ENCODE measurements around the gene TP73. TPM values are rescaled to one million over a fixed set of nuclear protein-coding genes. Genes with fewer than 3 reads are reported as not detected.

The TP73 gene
- total RNA-seq, 2 experiments from 2014 or later, result not detected

GRCh38 chr1:3646596-3646995, 5.7 kb upstream of the TP73 start:
- intact Hi-C loops (cut with DNase I, micrococcal nuclease), result loop anchor here in 1 of 2 experiments (5.0 kb wide), 1 partner anchor 76 kb away; no protein-coding TSS in a partner anchor
- POLR2A ChIA-PET, result no interaction called here
- CTCF ChIA-PET, result interaction anchor here (1.5 kb wide), 1 partner anchor 28 kb away, joined by 4 read pairs; no protein-coding TSS in a partner anchor

GRCh38 chr1:3649342-3650247, 2.7 kb upstream of the TP73 start, which contains the start of gene WRAP73:
TSS of gene WRAP73 (minus strand) at chr1:3650103. CDS start at chr1:3649999, 104 bp downstream.
- Histone ChIP-seq H3K27me3 (ENCODE audit: control insufficient read depth in 1 of 2, insufficient read depth in 2 of 2, low read length in 2 of 2) (peaks cover 31 to 34% of the 10 kb centered on the region in 2 experiments), H3K36me3 (ENCODE audit: insufficient read depth, low read length) (peaks cover 24% of the 10 kb centered on the region), H3K4me3 (ENCODE audit: low read length) (peak within 1 kb of the TSS; percentile 84), H3K4me1 (ENCODE audit: insufficient read depth, low read length) (peaks cover 37% of the 10 kb centered on the region), H3K9me3 (ENCODE audit: control insufficient read depth in 1 of 2, insufficient read depth in 1 of 2, low read length in 2 of 2) (peaks cover 0 to 22% of the 10 kb centered on the region in 2 experiments), H3K27ac (ENCODE audit: low read depth in 1 of 2, low read length in 2 of 2) (peak within 1 kb of the TSS in 1 of 2 donors; percentile 50)
- DNase-seq, result peak; percentile 79 to 96 (median 85)
- peak within 1 kb of the TSS; percentile 32 for H3K27ac Mint-ChIP-seq
- peaks cover 37% of the 10 kb centered on the region for H3K4me1 Mint-ChIP-seq (ENCODE audit: low read depth)
- H3K27me3 Mint-ChIP-seq, result peaks cover 32% of the 10 kb centered on the region
- H3K9me3 Mint-ChIP-seq, result no peaks in the 10 kb centered on the region
- intact Hi-C loops (cut with DNase I, micrococcal nuclease), result loop anchor here in 1 of 2 experiments (1.0 to 5.0 kb wide), 4 partner anchors 25 to 147 kb away; partner anchors contain the start of gene LRRC47
- ChIA-PET CTCF (interaction anchor here (0.6 to 2.1 kb wide), 3 partner anchors 24 to 31 kb away, joined by 3 to 6 read pairs (median 4); partner anchors contain the start of gene TPRG1L), POLR2A (interaction anchor here (1.2 to 1.4 kb wide), 2 partner anchors 24 to 25 kb away, joined by 3 to 4 read pairs; partner anchors contain the start of gene TPRG1L)
- ATAC-seq (ENCODE audit: poor library complexity), result peak; percentile 97
- H3K36me3 Mint-ChIP-seq (ENCODE audit: low read depth), result peaks cover 29% of the 10 kb centered on the region
- H3K4me3 Mint-ChIP-seq, result peak within 1 kb of the TSS; percentile 86
- no peak for TF ChIP-seq CTCF (IDR thresholded peaks at IDR 0.05)

More at GRCh38 chr1:3646596-3646995, 5.7 kb upstream of the TP73 start:
- peaks cover 32% of the 10 kb centered on the region for H3K4me1 Mint-ChIP-seq (ENCODE audit: low read depth)
- H3K9me3 Mint-ChIP-seq, result no peaks in the 10 kb centered on the region
- H3K36me3 Mint-ChIP-seq (ENCODE audit: low read depth), result peaks cover 46% of the 10 kb centered on the region
- H3K27me3 Mint-ChIP-seq, result peaks cover 16% of the 10 kb centered on the region
- Histone ChIP-seq H3K4me3 (ENCODE audit: low read length) (no peak overlapping the region), H3K27ac (ENCODE audit: low read depth in 1 of 2, low read length in 2 of 2) (no peak overlapping the region), H3K36me3 (ENCODE audit: insufficient read depth, low read length) (peaks cover 31% of the 10 kb centered on the region), H3K27me3 (ENCODE audit: control insufficient read depth in 1 of 2, insufficient read depth in 2 of 2, low read length in 2 of 2) (peaks cover 12% of the 10 kb centered on the region in 2 experiments), H3K4me1 (ENCODE audit: insufficient read depth, low read length) (peaks cover 28% of the 10 kb centered on the region), H3K9me3 (ENCODE audit: control insufficient read depth in 1 of 2, insufficient read depth in 1 of 2, low read length in 2 of 2) (peaks cover 0 to 12% of the 10 kb centered on the region in 2 experiments)
- no peak overlapping the region for H3K4me3 Mint-ChIP-seq
- no peak for ATAC-seq (ENCODE audit: poor library complexity)
- H3K27ac Mint-ChIP-seq, result no peak overlapping the region
- DNase-seq, result no peak
- no peak for TF ChIP-seq CTCF (IDR thresholded peaks at IDR 0.05)

DNA sequence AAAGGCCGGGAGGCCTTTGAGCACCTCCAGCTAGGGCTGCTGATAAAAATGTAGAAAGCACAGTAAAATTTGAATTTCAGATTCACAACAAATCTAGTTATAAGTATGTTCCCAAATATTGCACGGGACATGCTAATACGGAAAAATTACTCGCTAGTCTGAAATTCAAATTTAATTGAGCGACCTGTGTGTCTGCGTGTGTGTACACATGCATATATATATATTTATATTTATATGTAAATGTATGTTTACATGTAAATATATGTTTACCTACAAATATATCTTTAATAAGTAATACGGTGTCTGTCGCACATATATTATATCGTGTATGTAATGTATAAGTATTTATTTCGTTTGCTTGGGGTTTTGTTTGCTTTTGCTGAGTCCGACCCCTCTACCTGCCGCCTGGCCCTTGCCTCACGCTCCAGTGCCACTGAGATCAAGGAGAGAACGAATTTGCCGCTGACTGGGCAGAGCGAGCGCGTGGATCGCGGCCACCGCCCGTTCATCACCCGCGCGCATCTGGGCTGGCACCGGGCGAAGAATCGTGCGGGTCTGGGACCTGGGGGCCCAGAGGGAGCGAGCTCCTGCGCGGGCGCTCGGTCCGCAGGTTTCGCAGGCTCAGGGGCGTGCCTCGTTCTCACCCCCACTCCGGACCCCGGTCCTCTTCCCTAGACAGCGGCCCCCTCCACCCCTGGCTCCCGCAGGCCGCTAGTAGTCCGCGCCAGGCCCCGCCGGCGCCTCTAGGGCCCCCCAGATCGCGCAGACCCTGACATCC, 1.9 kb upstream of the TP73 start:
- TF ChIP-seq CTCF (IDR thresholded peaks at IDR 0.05), result no peak
- peak in 1 of 14 experiments; percentile 19 for DNase-seq
- Mint-ChIP-seq H3K27me3 (peaks cover 41% of the 10 kb centered on the region), H3K4me3 (peak overlapping the region; percentile 86), H3K36me3 (ENCODE audit: low read depth) (peaks cover 23% of the 10 kb centered on the region), H3K4me1 (ENCODE audit: low read depth) (peaks cover 37% of the 10 kb centered on the region), H3K27ac (no peak overlapping the region), H3K9me3 (no peaks in the 10 kb centered on the region)
- H3K27ac ChIP-seq (ENCODE audit: low read depth in 1 of 2, low read length in 2 of 2), result no peak overlapping the region
- ATAC-seq (ENCODE audit: poor library complexity), result no peak
- peak overlapping the region; percentile 84 for H3K4me3 ChIP-seq (ENCODE audit: low read length)
- POLR2A ChIA-PET, result interaction anchor here (1.4 kb wide), 1 partner anchor 26 kb away, joined by 3 read pairs; the partner anchor contains the start of gene TPRG1L
- H3K9me3 ChIP-seq (ENCODE audit: control insufficient read depth in 1 of 2, insufficient read depth in 1 of 2, low read length in 2 of 2), result peaks cover 0 to 22% of the 10 kb centered on the region in 2 experiments
- H3K27me3 ChIP-seq (ENCODE audit: control insufficient read depth in 1 of 2, insufficient read depth in 2 of 2, low read length in 2 of 2), result peaks cover 34 to 36% of the 10 kb centered on the region in 2 experiments
- CTCF ChIA-PET, result interaction anchor here (1.2 kb wide), 1 partner anchor 24 kb away, joined by 3 read pairs; no protein-coding TSS in a partner anchor
- peaks cover 17% of the 10 kb centered on the region for H3K36me3 ChIP-seq (ENCODE audit: insufficient read depth, low read length)
- intact Hi-C loops (cut with DNase I, micrococcal nuclease), result loop anchor here in 1 of 2 experiments (1.0 to 2.0 kb wide), 2 partner anchors 26 to 146 kb away; partner anchors contain the start of gene LRRC47
- peaks cover 37% of the 10 kb centered on the region for H3K4me1 ChIP-seq (ENCODE audit: insufficient read depth, low read length)
